Sigmoid colon (tissue), 7 donors: Measurements from ENCODE around the gene PSMB11. TPM values are rescaled to one million over a fixed set of nuclear protein-coding genes. Genes with fewer than 3 reads are reported as not detected.
"Not testable (repeated sequence)": the region's sequence is repeated elsewhere in the genome, so short reads cannot be mapped to it uniquely, and the experiment has no call there.

Experiments
- DNase-seq: peaks from one replicate; pipeline ENCODE4 v3.0.0-alpha.2; 2019
- H3K27ac ChIP-seq, 4 donors: fragments of 200-600 bp; sonication (generic); one replicate each; pipeline ENCODE4 v1.5.1; 2016 to 2019; ENCODE audit warnings: mild to moderate bottlenecking in 1 of 4
- H3K27me3 ChIP-seq, 3 donors: fragments of 200-600 bp; sonication (generic); one replicate each; pipeline ENCODE4 v1.5.1; 2019; ENCODE audit warnings: mild to moderate bottlenecking in 1 of 3
- H3K36me3 ChIP-seq, 4 donors: fragments of 200-600 bp; sonication (generic); one replicate each; pipeline ENCODE4 v1.5.1; 2016 to 2019
- H3K4me1 ChIP-seq, 4 donors: fragments of 200-600 bp; sonication (generic); one replicate each; pipeline ENCODE4 v1.5.1; 2017 to 2019
- H3K4me3 ChIP-seq, 4 donors: fragments of 200-600 bp; sonication (generic); one replicate each; pipeline ENCODE4 v1.5.1; 2017 to 2019; ENCODE audit warnings: mild to moderate bottlenecking in 2 of 4, moderate library complexity in 1 of 4
- H3K9me3 ChIP-seq, 4 donors: fragments of 200-600 bp in 3 of 4; sonication (generic) in 3 of 4; one replicate each; pipeline versions ENCODE4 v1.5.1 to v1.6.1; 2013 to 2019
- EP300 ChIP-seq, 4 donors: sonication (generic); formaldehyde crosslinking; IDR thresholded peaks; one replicate each; pipeline ENCODE4 v1.6.1; 2017; ENCODE audit warnings: antibody characterized with exemption in 4 of 4
- POLR2A ChIP-seq, 2 donors: fragments of 450-650 bp; IDR thresholded peaks; one replicate each; pipeline ENCODE4 v1.6.1; 2016; ENCODE audit warnings: antibody characterized with exemption in 2 of 2, mild to moderate bottlenecking in 2 of 2, moderate library complexity in 2 of 2
- POLR2AphosphoS5 ChIP-seq, 4 donors: sonication (generic); formaldehyde crosslinking; IDR thresholded peaks; one replicate each; pipeline ENCODE4 v1.6.1; 2017; ENCODE audit warnings: antibody characterized with exemption in 4 of 4
- WGBS, 2 donors: extraction: QIAGEN DNeasy Blood & Tissue Kit; methylation state at CpG; one replicate each; pipeline ENCODE4 v1.1.7; 2013; 5-methylcytosine and 5-hydroxymethylcytosine counted together
- intact Hi-C: fragments of 100-400 bp; cut with DNase I; formaldehyde crosslinking; loops from one replicate; pipeline ENCODE4 v1.15.1; 2023
- polyA plus RNA-seq, 3 donors: library from polyadenylated mRNA; stranded (reverse); fragments of 200-250 nt; gene quantifications; one replicate each; pipeline ENCODE4 v1.2.3, GENCODE V29; 2013
- total RNA-seq, 4 donors: library from RNA; depleted of rRNA; stranded (reverse); fragments of >200 nt; gene quantifications; one replicate each; pipeline ENCODE4 v1.1.0, GENCODE V29; 2016
- TF ChIP-seq, protein P1 (sequence below), 4 experiments: fragments of 450-650 bp in 3 of 4; fragments of 200-600 bp in 1 of 4; IDR thresholded peaks; one replicate each; pipeline ENCODE4 v1.5.1; 2016 to 2019; ENCODE audit warnings: antibody characterized with exemption in 4 of 4, mild to moderate bottlenecking in 3 of 4, moderate library complexity in 2 of 4
- donor health status: healthy with polysubstance abuse.
- donor health status: Bipolar disorder and iron deficiency.
- donor health status: healthy.

Gene PSMB11
- total and polyA plus RNA-seq, 7 donors, result 0.06 to 0.41 TPM; not detected in 5

DNA sequence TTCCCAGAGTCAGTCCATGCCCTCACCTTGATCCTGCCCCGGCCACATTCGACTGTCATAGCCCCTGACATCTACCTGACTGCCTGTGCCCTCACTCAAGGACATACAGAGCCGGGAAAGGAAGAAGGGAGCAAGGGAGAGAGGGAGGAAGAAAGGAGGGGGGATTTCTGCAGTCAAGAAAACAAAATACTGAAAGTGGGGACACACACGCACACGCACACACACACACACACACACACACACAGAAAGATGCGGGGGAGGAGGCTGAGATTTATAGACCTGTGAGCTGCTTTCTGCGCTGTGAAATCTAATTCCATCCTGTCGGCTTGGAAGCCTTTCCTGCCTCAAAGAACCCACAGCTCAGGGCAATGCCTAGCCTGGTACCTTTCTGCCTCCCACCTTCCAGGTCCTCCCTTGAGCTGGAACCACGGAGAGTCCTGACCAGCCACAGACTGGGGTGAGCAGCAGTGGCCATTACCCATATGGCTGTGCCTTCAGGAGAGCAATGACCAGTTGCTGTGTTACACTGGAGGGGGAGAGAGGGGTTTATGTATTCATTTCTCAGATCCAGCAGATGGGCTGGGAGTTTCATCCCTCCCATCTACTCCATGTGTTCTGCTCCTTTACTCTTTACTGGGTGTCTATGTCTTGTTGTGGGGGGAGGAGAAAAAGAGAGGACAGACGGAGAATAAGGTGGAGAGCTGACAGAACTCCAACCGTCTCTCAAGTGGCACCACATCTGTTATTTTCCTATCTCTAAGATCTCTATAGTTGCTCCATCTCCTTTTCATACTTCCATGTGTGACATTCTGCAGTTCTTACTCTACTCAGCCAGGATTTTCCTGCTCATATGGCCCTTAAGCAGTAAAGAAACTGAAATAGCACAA, 45.0 kb upstream of the PSMB11 start:
- DNase-seq, result peak; percentile 18
- Histone ChIP-seq H3K4me1 (peaks cover 0 to 8% (median 2%) of the 10 kb centered on the region in 4 donors), H3K36me3 (no peaks in the 10 kb centered on the region), H3K9me3 (no peaks in the 10 kb centered on the region), H3K27me3 (no peaks in the 10 kb centered on the region), H3K4me3 (no peak overlapping the region), H3K27ac (no peak overlapping the region)
- intact Hi-C loops, result no loop called here
- TF ChIP-seq POLR2AphosphoS5 (IDR thresholded peaks at IDR 0.05), result no peak
- 79 to 85% methylated on average over 11 of the region's 11 CpGs for WGBS, 2 donors

DNA sequence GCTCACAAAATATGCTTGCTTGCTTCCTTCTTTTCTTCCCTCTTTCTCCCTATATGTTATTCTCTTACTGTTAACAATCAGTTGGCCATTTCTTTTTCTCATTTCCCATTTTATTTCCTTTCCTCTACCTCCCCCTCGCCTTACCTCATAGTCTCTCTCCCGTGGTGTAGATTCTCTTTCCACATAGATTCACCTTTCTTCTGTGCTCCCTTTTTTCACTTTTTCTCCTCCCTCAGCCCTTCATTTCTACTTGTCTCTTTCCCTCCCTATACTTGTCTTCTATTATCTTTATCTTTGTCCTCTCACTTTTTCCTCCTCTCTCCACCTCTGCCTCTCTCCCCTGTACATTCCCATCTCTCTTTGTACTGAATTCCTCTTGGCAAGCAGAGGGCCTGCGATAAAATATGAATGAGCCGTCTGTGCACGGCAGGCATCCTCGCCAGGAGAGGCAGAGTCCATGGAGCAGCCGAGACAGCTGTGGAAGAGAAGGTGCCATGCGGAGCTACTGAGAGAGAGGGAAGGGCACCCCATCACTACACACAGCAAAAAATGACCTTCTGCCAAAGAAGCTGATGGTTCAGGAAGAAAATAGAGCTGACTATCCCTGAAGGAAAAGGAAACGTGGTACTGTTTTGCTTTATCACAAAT, 44.2 kb upstream of the PSMB11 start:
- no peak overlapping the region for H3K4me3 ChIP-seq
- no peak for TF ChIP-seq POLR2A (IDR thresholded peaks at IDR 0.05)
- TF ChIP-seq, protein P1, sequence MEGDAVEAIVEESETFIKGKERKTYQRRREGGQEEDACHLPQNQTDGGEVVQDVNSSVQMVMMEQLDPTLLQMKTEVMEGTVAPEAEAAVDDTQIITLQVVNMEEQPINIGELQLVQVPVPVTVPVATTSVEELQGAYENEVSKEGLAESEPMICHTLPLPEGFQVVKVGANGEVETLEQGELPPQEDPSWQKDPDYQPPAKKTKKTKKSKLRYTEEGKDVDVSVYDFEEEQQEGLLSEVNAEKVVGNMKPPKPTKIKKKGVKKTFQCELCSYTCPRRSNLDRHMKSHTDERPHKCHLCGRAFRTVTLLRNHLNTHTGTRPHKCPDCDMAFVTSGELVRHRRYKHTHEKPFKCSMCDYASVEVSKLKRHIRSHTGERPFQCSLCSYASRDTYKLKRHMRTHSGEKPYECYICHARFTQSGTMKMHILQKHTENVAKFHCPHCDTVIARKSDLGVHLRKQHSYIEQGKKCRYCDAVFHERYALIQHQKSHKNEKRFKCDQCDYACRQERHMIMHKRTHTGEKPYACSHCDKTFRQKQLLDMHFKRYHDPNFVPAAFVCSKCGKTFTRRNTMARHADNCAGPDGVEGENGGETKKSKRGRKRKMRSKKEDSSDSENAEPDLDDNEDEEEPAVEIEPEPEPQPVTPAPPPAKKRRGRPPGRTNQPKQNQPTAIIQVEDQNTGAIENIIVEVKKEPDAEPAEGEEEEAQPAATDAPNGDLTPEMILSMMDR (IDR thresholded peaks at IDR 0.05), result no peak
- no peak for TF ChIP-seq POLR2AphosphoS5 (IDR thresholded peaks at IDR 0.05)
- no peak for TF ChIP-seq EP300 (IDR thresholded peaks at IDR 0.05)
- H3K27me3 ChIP-seq, result no peaks in the 10 kb centered on the region
- H3K4me1 ChIP-seq, result peaks cover 0 to 8% (median 2%) of the 10 kb centered on the region in 4 donors
- no peak for DNase-seq
- 38 to 71% methylated on average over 9 of the region's 9 CpGs for WGBS, 2 donors
- intact Hi-C loops, result no loop called here
- H3K27ac ChIP-seq, result no peak overlapping the region
- H3K9me3 ChIP-seq, result no peaks in the 10 kb centered on the region
- no peaks in the 10 kb centered on the region for H3K36me3 ChIP-seq

DNA sequence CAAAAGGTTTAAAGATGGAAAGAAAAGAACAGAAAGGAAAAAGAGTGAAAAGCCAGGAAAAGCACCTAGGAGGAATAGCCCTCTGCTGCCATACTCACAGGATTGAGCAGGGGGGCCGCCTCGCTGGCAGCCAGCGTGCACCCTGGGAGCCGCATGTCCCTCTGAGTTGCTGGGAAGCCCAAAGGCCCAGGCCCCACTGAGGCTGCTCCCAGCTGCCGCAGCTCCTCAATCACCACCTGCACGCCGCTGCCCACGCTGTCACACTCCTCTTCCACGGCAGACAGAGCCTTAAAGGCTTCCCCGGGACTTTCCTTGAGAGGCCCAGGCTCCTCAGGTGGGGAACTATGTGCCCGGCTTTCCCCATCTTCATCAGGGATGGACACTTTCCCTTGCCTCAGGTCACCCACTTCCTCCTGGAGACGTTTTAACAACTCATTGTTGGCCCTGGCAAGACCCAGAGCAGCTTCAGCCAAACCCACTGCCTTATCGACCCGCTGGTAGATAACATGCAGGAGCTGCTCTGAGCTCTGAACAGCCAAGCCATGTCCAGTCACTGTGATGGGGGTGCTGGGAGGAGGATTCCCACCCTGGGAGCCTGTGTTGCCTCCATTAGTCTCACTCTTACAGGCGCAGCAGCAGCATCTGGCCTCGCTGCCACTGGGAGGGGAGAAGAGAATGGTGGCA, 43.5 kb upstream of the PSMB11 start:
- Histone ChIP-seq H3K27ac (no peak overlapping the region), H3K36me3 (no peaks in the 10 kb centered on the region)

DNA sequence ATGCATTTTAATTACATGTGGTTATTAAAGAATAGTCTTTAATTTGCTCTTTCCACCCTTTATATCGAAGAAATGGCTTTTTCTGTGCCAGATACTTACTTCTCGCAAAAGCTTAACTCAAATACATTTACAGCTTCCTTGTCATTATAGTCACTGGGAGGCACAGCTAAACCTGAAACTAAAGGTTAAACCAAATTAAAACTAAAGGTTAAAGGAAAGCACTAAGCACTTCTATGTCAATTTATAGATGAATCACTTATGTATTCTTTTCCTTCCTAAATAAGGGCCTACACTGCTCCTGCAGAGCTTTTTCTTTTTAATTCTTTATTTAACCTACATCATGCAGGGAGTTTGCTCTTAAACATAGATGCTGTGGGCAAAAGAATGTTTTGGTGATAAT, 41.2 kb upstream of the PSMB11 start:
- H3K27ac ChIP-seq, result no peak overlapping the region
- TF ChIP-seq, protein P1 (IDR thresholded peaks at IDR 0.05), result no peak
- no peak for TF ChIP-seq POLR2AphosphoS5 (IDR thresholded peaks at IDR 0.05)
- no peak for TF ChIP-seq POLR2A (IDR thresholded peaks at IDR 0.05)
- no peak for TF ChIP-seq EP300 (IDR thresholded peaks at IDR 0.05)

More for the DNA sequence above, 43.5 kb upstream of the PSMB11 start:
- DNase-seq, result no peak
- intact Hi-C loops, result no loop called here
- TF ChIP-seq, protein P1 (IDR thresholded peaks at IDR 0.05), result no peak
- TF ChIP-seq EP300 (IDR thresholded peaks at IDR 0.05), result no peak
- no peak for TF ChIP-seq POLR2A (IDR thresholded peaks at IDR 0.05)
- no peak for TF ChIP-seq POLR2AphosphoS5 (IDR thresholded peaks at IDR 0.05)
- Histone ChIP-seq H3K4me3 (no peak overlapping the region), H3K27me3 (no peaks in the 10 kb centered on the region), H3K4me1 (peaks cover 0 to 8% (median 2%) of the 10 kb centered on the region in 4 donors), H3K9me3 (no peaks in the 10 kb centered on the region)
- 92 to 93% methylated on average over 16 of the region's 16 CpGs for WGBS, 2 donors

DNA sequence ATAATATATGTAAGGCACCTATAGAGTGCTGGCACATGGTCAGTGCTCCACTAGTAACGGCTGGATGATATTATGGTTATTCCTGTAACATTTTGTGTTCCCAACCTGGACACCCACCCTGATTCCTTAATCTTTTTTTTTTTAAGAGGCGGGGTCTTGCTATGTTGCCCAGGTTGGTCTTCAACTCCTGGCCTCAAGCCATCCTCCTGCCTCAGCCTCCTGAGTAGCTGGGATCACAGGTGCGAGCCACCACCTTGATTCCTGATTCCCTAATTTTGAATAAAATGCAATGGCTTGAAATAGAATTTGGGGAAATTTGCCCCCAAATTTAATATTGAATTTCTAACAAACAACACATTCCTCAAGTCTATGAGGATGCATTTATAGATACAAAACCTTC, 39.4 kb upstream of the PSMB11 start:
- TF ChIP-seq, protein P1 (IDR thresholded peaks at IDR 0.05), result no peak
- TF ChIP-seq POLR2AphosphoS5 (IDR thresholded peaks at IDR 0.05) (no peak), POLR2A (IDR thresholded peaks at IDR 0.05) (no peak), EP300 (IDR thresholded peaks at IDR 0.05) (no peak)
- WGBS, 2 donors, result 98 to 100% methylated on average over 3 of the region's 3 CpGs
- Histone ChIP-seq H3K27ac (no peak overlapping the region), H3K9me3 (no peaks in the 10 kb centered on the region), H3K36me3 (no peaks in the 10 kb centered on the region), H3K4me3 (no peak overlapping the region), H3K4me1 (peaks cover 0 to 11% (median 10%) of the 10 kb centered on the region in 4 donors), H3K27me3 (no peaks in the 10 kb centered on the region)
- intact Hi-C loops, result no loop called here
- no peak for DNase-seq

More for the DNA sequence above, 41.2 kb upstream of the PSMB11 start:
- Histone ChIP-seq H3K27me3 (no peaks in the 10 kb centered on the region), H3K4me1 (peaks cover 0 to 1% (median under 1%) of the 10 kb centered on the region in 4 donors), H3K9me3 (no peaks in the 10 kb centered on the region), H3K4me3 (no peak overlapping the region), H3K36me3 (no peaks in the 10 kb centered on the region)
- DNase-seq, result no peak
- 18 to 66% methylated on average over 2 of the region's 2 CpGs for WGBS, 2 donors
- intact Hi-C loops, result no loop called here

DNA sequence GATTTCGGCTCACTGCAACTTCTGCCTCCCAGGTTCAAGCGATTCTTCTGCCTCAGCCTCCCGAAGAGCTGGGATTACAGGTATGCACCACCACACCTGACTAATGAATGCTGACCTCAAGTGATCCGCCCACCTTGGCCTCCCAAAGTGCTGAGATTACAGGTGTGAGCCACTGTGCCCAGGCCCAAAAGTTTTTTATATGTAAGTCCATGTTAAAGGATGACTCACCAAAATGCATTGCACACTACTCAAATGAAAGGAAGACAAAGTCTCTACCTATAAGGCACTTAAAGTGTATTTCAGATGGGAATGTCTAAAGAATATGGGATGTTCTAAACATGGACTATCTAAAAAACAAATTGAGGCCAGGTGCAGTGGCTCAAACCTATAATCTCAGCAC, 37.7 kb upstream of the PSMB11 start:
- H3K9me3 ChIP-seq, DNase-seq, H3K36me3 ChIP-seq, H3K4me3 ChIP-seq, intact Hi-C loops, H3K27me3 ChIP-seq, H3K27ac ChIP-seq: not testable (repeated sequence)
- peaks cover 0 to 21% (median 11%) of the 10 kb centered on the region in 4 donors for H3K4me1 ChIP-seq
- WGBS, 2 donors, result 96 to 97% methylated on average over 4 of the region's 4 CpGs
